HEK293T (cell line): ENCODE results near the gene TXLNB.

ENCODE experiments used
- BHLHE40 ChIP-seq: fragments of 450-650 bp; IDR thresholded peaks from 2 replicates; pipeline ENCODE4 v1.6.1; 2016; ENCODE audit warnings: mild to moderate bottlenecking, moderate library complexity, borderline replicate concordance
- ELF4 ChIP-seq: fragments of 450-650 bp; IDR thresholded peaks from 2 replicates; pipeline ENCODE4 v1.6.1; 2017; ENCODE audit warnings: antibody characterized with exemption
- FOXA1 ChIP-seq: fragments of 450-650 bp; IDR thresholded peaks from 2 replicates; pipeline ENCODE4 v1.6.1; 2016; ENCODE audit warnings: mild to moderate bottlenecking
- FOXM1 ChIP-seq: fragments of 450-650 bp; IDR thresholded peaks from 2 replicates; pipeline ENCODE4 v1.6.1; 2017; ENCODE audit warnings: mild to moderate bottlenecking, borderline replicate concordance
- L3MBTL2 ChIP-seq: fragments of 450-650 bp; conservative IDR thresholded peaks from 2 replicates; pipeline ENCODE4 v1.6.1; 2016; ENCODE audit warnings: mild to moderate bottlenecking
- LEF1 ChIP-seq: fragments of 450-650 bp; IDR thresholded peaks from 2 replicates; pipeline ENCODE4 v1.6.1; 2017; ENCODE audit warnings: mild to moderate bottlenecking, borderline replicate concordance
- NFRKB ChIP-seq: fragments of 450-650 bp; IDR thresholded peaks from 2 replicates; pipeline ENCODE4 v1.6.1; 2016; ENCODE audit warnings: mild to moderate bottlenecking, moderate library complexity
- SP1 ChIP-seq: fragments of 450-650 bp; IDR thresholded peaks from 2 replicates; pipeline ENCODE4 v1.6.1; 2017
- SUZ12 ChIP-seq: fragments of 450-650 bp; IDR thresholded peaks from 2 replicates; pipeline ENCODE4 v1.6.1; 2016; ENCODE audit warnings: mild to moderate bottlenecking
- ZNF384 ChIP-seq: fragments of 450-650 bp; IDR thresholded peaks from 2 replicates; pipeline ENCODE4 v1.6.1; 2016
- TF ChIP-seq, protein P1 (sequence below): fragments of 450-650 bp; IDR thresholded peaks from 2 replicates; pipeline ENCODE4 v1.6.1; 2016

- TF ChIP-seq, protein P1, sequence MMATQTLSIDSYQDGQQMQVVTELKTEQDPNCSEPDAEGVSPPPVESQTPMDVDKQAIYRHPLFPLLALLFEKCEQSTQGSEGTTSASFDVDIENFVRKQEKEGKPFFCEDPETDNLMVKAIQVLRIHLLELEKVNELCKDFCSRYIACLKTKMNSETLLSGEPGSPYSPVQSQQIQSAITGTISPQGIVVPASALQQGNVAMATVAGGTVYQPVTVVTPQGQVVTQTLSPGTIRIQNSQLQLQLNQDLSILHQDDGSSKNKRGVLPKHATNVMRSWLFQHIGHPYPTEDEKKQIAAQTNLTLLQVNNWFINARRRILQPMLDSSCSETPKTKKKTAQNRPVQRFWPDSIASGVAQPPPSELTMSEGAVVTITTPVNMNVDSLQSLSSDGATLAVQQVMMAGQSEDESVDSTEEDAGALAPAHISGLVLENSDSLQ: no peak
- TF ChIP-seq BHLHE40 (no peak), SP1 (no peak), LEF1 (no peak), FOXA1 (no peak), ZNF384 (no peak), ELF4 (no peak), SUZ12 (no peak), L3MBTL2 (no peak), NFRKB (no peak), FOXM1 (no peak)
Observed at GRCh38 chr6:139334806-139335446, 43.1 kb upstream of the TXLNB start.
